NCI-H446 (cell line): ENCODE results near the gene SF3A1.
"Not testable (repeated sequence)": the region's sequence is repeated elsewhere in the genome, so short reads cannot be mapped to it uniquely, and the experiment has no call there.

Experiments used
- DNase-seq, 2 experiments: peaks; one replicate each; lab custom pipeline; 2025; lab: John Stamatoyannopoulos, UW

SF3A1 gene

GRCh38 chr22:30351226-30351625 lies 5.5 kb downstream of the SF3A1 start:
- DNase-seq = no peak

GRCh38 chr22:30348809-30349208 lies 7.9 kb downstream of the SF3A1 start:
- no peak for DNase-seq

GRCh38 chr22:30348404-30348803 lies 8.3 kb downstream of the SF3A1 start:
- DNase-seq = no peak

GRCh38 chr22:30347255-30347892 lies 9.3 kb downstream of the SF3A1 start:
- no peak for DNase-seq

- no peak for DNase-seq
Measured at GRCh38 chr22:30344447-30345200, 12.1 kb downstream of the SF3A1 start.

GRCh38 chr22:30340911-30341685 lies 15.6 kb downstream of the SF3A1 start:
- DNase-seq = peak in 1 of 2 experiments; percentile 67

GRCh38 chr22:30338802-30339201 lies 17.9 kb downstream of the SF3A1 start:
- no peak for DNase-seq

GRCh38 chr22:30338341-30338740 lies 18.4 kb downstream of the SF3A1 start:
- DNase-seq = not testable (repeated sequence)

- peak in 1 of 2 experiments; percentile 62 for DNase-seq
Measured at GRCh38 chr22:30337461-30337778, 19.3 kb downstream of the SF3A1 start.

- peak in 1 of 2 experiments; percentile 62 for DNase-seq
Measured at GRCh38 chr22:30336752-30337460, 19.8 kb downstream of the SF3A1 start.

- DNase-seq = no peak
Measured at GRCh38 chr22:30335236-30335635, 21.5 kb downstream of the SF3A1 start.

- DNase-seq = no peak
Measured at GRCh38 chr22:30334646-30335045, 22.0 kb downstream of the SF3A1 start.

- no peak for DNase-seq
Measured at GRCh38 chr22:30333707-30334087, 23.0 kb downstream of the SF3A1 start.

- DNase-seq = no peak
Measured at GRCh38 chr22:30332994-30333706, 23.5 kb downstream of the SF3A1 start.

- no peak for DNase-seq
Measured at GRCh38 chr22:30332551-30332950, 24.1 kb downstream of the SF3A1 start.

- DNase-seq = no peak
Measured at GRCh38 chr22:30328466-30329049, 28.1 kb downstream of the SF3A1 start.

GRCh38 chr22:30327864-30328345 lies 28.8 kb downstream of the SF3A1 start:
- no peak for DNase-seq

- DNase-seq = peak; percentile 78 to 95
Measured at GRCh38 chr22:30326706-30327362, 29.9 kb downstream of the SF3A1 start, which contains the start of gene TBC1D10A. TBC1D10A (minus strand) TSS chr22:30326941; CDS start chr22:30326881, 60 bp downstream.

- DNase-seq = no peak
Measured at GRCh38 chr22:30326255-30326705, 30.4 kb downstream of the SF3A1 start.

GRCh38 chr22:30325724-30326254 lies 30.9 kb downstream of the SF3A1 start:
- no peak for DNase-seq
